ENCODE measurements around the gene PRKN. TPM values are rescaled to one million over a fixed set of nuclear protein-coding genes. Genes with fewer than 3 reads are reported as not detected.

Gene PRKN
- total RNA-seq, 4 donors from 2014 or later = 4.4 to 669 (median 10.5) TPM

- Histone ChIP-seq H3K9me3 (no peaks in the 10 kb centered on the region), H3K4me1 (no peaks in the 10 kb centered on the region), H3K4me3 (no peak overlapping the region), H3K36me3 (no peaks in the 10 kb centered on the region), H3K27me3 (no peaks in the 10 kb centered on the region), H3K27ac (no peak overlapping the region)
- DNase-seq = no peak
- TF ChIP-seq POLR2A (IDR thresholded peaks at IDR 0.05) = no peak
- TF ChIP-seq, protein P1, sequence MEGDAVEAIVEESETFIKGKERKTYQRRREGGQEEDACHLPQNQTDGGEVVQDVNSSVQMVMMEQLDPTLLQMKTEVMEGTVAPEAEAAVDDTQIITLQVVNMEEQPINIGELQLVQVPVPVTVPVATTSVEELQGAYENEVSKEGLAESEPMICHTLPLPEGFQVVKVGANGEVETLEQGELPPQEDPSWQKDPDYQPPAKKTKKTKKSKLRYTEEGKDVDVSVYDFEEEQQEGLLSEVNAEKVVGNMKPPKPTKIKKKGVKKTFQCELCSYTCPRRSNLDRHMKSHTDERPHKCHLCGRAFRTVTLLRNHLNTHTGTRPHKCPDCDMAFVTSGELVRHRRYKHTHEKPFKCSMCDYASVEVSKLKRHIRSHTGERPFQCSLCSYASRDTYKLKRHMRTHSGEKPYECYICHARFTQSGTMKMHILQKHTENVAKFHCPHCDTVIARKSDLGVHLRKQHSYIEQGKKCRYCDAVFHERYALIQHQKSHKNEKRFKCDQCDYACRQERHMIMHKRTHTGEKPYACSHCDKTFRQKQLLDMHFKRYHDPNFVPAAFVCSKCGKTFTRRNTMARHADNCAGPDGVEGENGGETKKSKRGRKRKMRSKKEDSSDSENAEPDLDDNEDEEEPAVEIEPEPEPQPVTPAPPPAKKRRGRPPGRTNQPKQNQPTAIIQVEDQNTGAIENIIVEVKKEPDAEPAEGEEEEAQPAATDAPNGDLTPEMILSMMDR (IDR thresholded peaks at IDR 0.05) = no peak
Observed at GRCh38 chr6:161834426-161834825, 893.1 kb downstream of the PRKN start.

DNA sequence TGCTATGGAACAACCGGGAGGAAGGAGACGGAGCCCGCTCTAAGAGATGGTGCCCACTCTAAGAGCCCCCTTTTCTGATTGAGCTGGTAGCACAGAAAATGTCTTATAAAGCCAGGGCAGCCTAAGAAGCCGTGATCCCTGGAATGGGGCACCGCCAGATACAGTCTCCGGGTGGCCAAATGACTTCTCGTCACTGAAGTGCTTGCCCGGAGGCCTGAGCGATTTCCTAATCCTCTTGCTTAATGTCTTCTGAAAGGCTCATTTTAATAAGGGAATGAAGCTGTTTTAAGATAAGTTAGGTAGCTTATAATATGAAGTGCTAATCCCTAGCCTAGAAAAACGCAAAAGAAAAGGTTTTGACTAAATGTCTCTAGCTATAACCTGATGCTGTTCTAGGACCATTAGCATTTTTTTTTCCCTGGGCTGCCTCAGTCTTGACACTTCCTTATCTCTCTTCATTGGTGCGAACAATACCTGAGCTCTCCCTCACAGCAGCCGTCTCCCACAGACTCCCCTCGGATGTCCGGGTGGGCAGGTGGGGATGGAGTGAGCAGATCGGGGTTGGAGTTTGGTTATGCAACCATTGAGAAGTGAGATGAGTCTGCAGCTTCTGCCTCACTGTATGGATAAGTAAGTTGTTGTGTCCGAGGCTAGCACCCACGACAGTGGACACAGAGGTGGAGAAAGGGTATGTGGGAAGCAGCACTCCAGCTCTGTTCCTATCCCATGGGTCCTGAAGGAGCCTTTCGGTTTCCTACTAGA lies 894.3 kb downstream of the PRKN start:
- TF ChIP-seq POLR2A (IDR thresholded peaks at IDR 0.05) = no peak
- TF ChIP-seq, protein P1 (IDR thresholded peaks at IDR 0.05) = no peak
- H3K4me3 ChIP-seq = no peak overlapping the region
- H3K9me3 ChIP-seq = no peaks in the 10 kb centered on the region
- H3K27me3 ChIP-seq = no peaks in the 10 kb centered on the region
- no peaks in the 10 kb centered on the region for H3K36me3 ChIP-seq
- H3K27ac ChIP-seq = no peak overlapping the region
- DNase-seq = no peak
- H3K4me1 ChIP-seq = no peaks in the 10 kb centered on the region

GRCh38 chr6:161832622-161833021 lies 894.9 kb downstream of the PRKN start:
- Histone ChIP-seq H3K9me3 (no peaks in the 10 kb centered on the region), H3K36me3 (no peaks in the 10 kb centered on the region), H3K4me3 (no peak overlapping the region), H3K27ac (no peak overlapping the region), H3K27me3 (no peaks in the 10 kb centered on the region), H3K4me1 (no peaks in the 10 kb centered on the region)
- TF ChIP-seq POLR2A (IDR thresholded peaks at IDR 0.05) = no peak
- TF ChIP-seq, protein P1 (IDR thresholded peaks at IDR 0.05) = no peak
- DNase-seq = no peak

DNA sequence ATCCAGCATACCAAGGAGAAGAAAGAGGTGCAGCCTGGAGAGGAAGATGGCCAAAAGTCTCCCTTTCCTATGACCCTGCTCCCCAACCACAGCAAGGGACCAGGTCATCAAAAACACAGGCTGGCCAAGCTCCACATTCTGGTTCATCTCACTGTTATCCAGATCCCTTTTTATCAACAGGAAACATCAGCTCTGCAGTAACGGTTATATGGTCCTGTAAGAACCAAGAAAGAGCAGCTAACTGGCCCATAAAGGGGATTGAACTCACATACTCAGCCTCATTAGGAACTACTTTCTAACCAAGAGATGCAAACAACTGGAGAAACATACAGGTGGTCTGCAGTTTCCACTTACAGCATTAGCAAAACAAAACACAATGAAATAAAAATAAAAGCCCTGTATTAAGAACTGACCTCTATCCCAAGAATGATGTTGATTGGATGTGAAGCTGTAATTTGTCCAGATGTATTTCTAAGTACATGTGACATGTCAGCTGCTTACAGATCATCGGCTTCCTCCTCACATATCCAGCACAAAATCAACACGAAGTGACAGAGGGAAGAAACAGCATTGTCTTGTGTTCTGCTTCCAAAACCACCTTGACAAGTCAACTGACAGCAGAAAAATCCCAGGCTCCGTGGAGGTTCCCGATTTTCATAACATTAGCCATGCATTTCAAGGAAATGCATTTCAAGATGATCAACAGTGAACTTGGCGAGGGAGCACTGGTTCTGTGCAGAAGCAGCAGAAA lies 896.5 kb downstream of the PRKN start:
- H3K27me3 ChIP-seq = no peaks in the 10 kb centered on the region
- TF ChIP-seq POLR2A (IDR thresholded peaks at IDR 0.05) = no peak
- TF ChIP-seq, protein P1 (IDR thresholded peaks at IDR 0.05) = no peak
- H3K9me3 ChIP-seq = no peaks in the 10 kb centered on the region
- DNase-seq = no peak
- no peaks in the 10 kb centered on the region for H3K4me1 ChIP-seq
- no peak overlapping the region for H3K27ac ChIP-seq
- H3K4me3 ChIP-seq = no peak overlapping the region
- no peaks in the 10 kb centered on the region for H3K36me3 ChIP-seq

DNA sequence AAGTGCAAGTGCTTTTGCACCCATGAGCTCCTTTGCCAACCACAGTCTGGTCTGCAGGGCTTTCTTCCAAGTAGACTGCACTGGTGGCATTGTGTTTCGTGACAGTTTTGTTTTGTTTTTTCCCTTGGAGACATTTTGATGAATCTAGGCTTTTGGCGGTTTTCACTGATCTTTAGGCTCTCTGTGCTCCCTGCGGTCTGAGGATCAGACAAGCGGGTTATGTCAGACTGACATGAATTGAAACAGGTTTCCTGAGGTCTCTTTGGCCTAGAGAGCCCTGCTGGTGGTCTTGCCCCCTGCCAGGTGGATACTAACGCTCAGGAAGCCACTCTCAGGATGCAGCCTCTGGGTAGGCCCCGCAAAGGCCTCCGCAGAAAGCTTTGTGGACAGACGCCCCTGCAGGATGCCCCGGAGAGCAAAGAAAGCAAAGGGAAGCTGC lies 898.3 kb downstream of the PRKN start:
- Histone ChIP-seq H3K9me3 (no peaks in the 10 kb centered on the region), H3K27ac (no peak overlapping the region)
- no peak for DNase-seq

More for the DNA sequence above, 898.3 kb downstream of the PRKN start:
- Histone ChIP-seq H3K27me3 (no peaks in the 10 kb centered on the region), H3K36me3 (no peaks in the 10 kb centered on the region), H3K4me3 (no peak overlapping the region), H3K4me1 (no peaks in the 10 kb centered on the region)
- no peak for TF ChIP-seq POLR2A (IDR thresholded peaks at IDR 0.05)
- TF ChIP-seq, protein P1 (IDR thresholded peaks at IDR 0.05) = no peak
